Small intestine (tissue), 7 donors: ENCODE data around the gene HDDC3. TPM values are rescaled to one million over a fixed set of nuclear protein-coding genes. Genes with fewer than 3 reads are reported as not detected.

ENCODE experiments used
- DNase-seq, 2 donors: peaks; one replicate each; pipeline versions ENCODE4 v3.0.0 to v3.0.0-alpha.2; 2013
- FAIRE-seq: peaks from 2 replicates; lab custom pipeline; 2012; peaks lifted over from hg19 to GRCh38; lab: Jason Lieb, UNC
- H3K27ac ChIP-seq, 3 donors: one replicate each; pipeline ENCODE4 v1.5.1; 2013; ENCODE audit warnings: low read length in 2 of 3, mild to moderate bottlenecking in 2 of 3, control low read depth in 1 of 3, inconsistent platforms in 1 of 3, low read depth in 1 of 3, moderate library complexity in 1 of 3
- H3K27me3 ChIP-seq, 3 donors: one replicate each; pipeline ENCODE4 v1.6.1; 2013; ENCODE audit warnings: low read length in 3 of 3, inconsistent platforms in 1 of 3; ENCODE audit not compliant: control insufficient read depth in 3 of 3, insufficient read depth in 3 of 3
- H3K36me3 ChIP-seq, 3 donors: one replicate each; pipeline ENCODE4 v1.6.1; 2013; ENCODE audit warnings: low read length in 3 of 3, inconsistent platforms in 1 of 3, low read depth in 1 of 3, mild to moderate bottlenecking in 1 of 3, moderate library complexity in 1 of 3; ENCODE audit not compliant: control insufficient read depth in 3 of 3, insufficient read depth in 2 of 3
- H3K4me1 ChIP-seq, 3 donors: one replicate each; pipeline ENCODE4 v1.6.1; 2013; ENCODE audit warnings: low read length in 2 of 3, inconsistent platforms in 1 of 3, low read depth in 1 of 3, mild to moderate bottlenecking in 1 of 3, moderate library complexity in 1 of 3; ENCODE audit not compliant: control insufficient read depth in 3 of 3, insufficient read depth in 2 of 3
- H3K4me3 ChIP-seq, 3 donors: one replicate each; pipeline ENCODE4 v1.5.1; 2013; ENCODE audit warnings: low read length in 3 of 3, control low read depth in 1 of 3, inconsistent platforms in 1 of 3, low read depth in 1 of 3, mild to moderate bottlenecking in 1 of 3, moderate library complexity in 1 of 3
- H3K9me3 ChIP-seq, 2 donors: one replicate each; pipeline ENCODE4 v1.6.1; 2013; ENCODE audit warnings: low read depth in 1 of 2, low read length in 1 of 2; ENCODE audit not compliant: control insufficient read depth in 2 of 2, insufficient read depth in 1 of 2
- WGBS, 3 donors: extraction: QIAGEN DNeasy Blood & Tissue Kit; methylation state at CpG; one replicate each; pipeline ENCODE4 v1.1.7; 2013; 5-methylcytosine and 5-hydroxymethylcytosine counted together
- polyA plus RNA-seq, 4 donors: library from polyadenylated mRNA; stranded (reverse) in 3 of 4; unstranded in 1 of 4; fragments of 200-250 nt in 3 of 4; fragments of 120-200 nt in 1 of 4; gene quantifications; one replicate each; pipeline versions ENCODE4 v1.2.1 to v1.2.3, GENCODE V29; 2013
- donor health status: healthy with polysubstance abuse.
- donor health status: control.
- donor health status: control.
- donor health status: Bipolar disorder and iron deficiency.
- donor health status: healthy.

The HDDC3 gene
- polyA plus RNA-seq, 4 donors = 21.1 to 33.0 (median 27.2) TPM

GRCh38 chr15:90883976-90884718 is 48.2 kb downstream of the HDDC3 start, which contains the start of gene FES:
FES (plus strand) TSS chr15:90884504; CDS start chr15:90885046, 542 bp downstream.
- Histone ChIP-seq H3K4me1 (peaks cover 0 to 32% (median 7%) of the 10 kb centered on the region in 3 donors), H3K36me3 (peaks cover 4 to 65% (median 9%) of the 10 kb centered on the region in 3 donors), H3K27me3 (no peaks in the 10 kb centered on the region), H3K9me3 (no peaks in the 10 kb centered on the region), H3K4me3 (peak within 1 kb of the TSS; percentile 43 to 56 (median 51)), H3K27ac (peak within 1 kb of the TSS; percentile 63 to 87 (median 83))
- FAIRE-seq = no peak
- peak; percentile 36 to 77 for DNase-seq
- 4 to 12% (median 6%) methylated on average over 41 to 58 of the region's 58 CpGs for WGBS, 3 donors

- DNase-seq (peak; percentile 16 to 67), FAIRE-seq (no peak)
- H3K4me3 ChIP-seq = peak overlapping the region in 1 of 3 donors; percentile 43
- H3K27me3 ChIP-seq = no peaks in the 10 kb centered on the region
- peak overlapping the region in 2 of 3 donors; percentile 83 to 87 for H3K27ac ChIP-seq
- H3K36me3 ChIP-seq = peaks cover 6 to 67% (median 15%) of the 10 kb centered on the region in 3 donors
- 47 to 58% (median 48%) methylated on average over 7 of the region's 7 CpGs for WGBS, 3 donors
- H3K4me1 ChIP-seq = peaks cover 0 to 32% (median 7%) of the 10 kb centered on the region in 3 donors
- no peaks in the 10 kb centered on the region for H3K9me3 ChIP-seq
These were observed 48.8 kb downstream of the HDDC3 start for GRCh38 chr15:90883526-90883975.

GRCh38 chr15:90882781-90883525 is 49.4 kb downstream of the HDDC3 start:
- DNase-seq = no peak
- Histone ChIP-seq H3K36me3 (peaks cover 9 to 70% (median 16%) of the 10 kb centered on the region in 3 donors), H3K9me3 (no peaks in the 10 kb centered on the region), H3K4me3 (no peak overlapping the region), H3K4me1 (peaks cover 0 to 32% (median 7%) of the 10 kb centered on the region in 3 donors), H3K27ac (peak overlapping the region in 2 of 3 donors; percentile 83 to 87), H3K27me3 (no peaks in the 10 kb centered on the region)
- FAIRE-seq = no peak
- WGBS, 3 donors = 62 to 73% (median 62%) methylated on average over 13 of the region's 13 CpGs

GRCh38 chr15:90881978-90882721 is 50.2 kb downstream of the HDDC3 start:
- H3K27me3 ChIP-seq = no peaks in the 10 kb centered on the region
- H3K4me3 ChIP-seq = no peak overlapping the region
- H3K27ac ChIP-seq = no peak overlapping the region
- 82 to 88% (median 84%) methylated on average over 18 to 19 of the region's 19 CpGs for WGBS, 3 donors
- H3K9me3 ChIP-seq = no peaks in the 10 kb centered on the region
- FAIRE-seq (no peak), DNase-seq (no peak)
- H3K36me3 ChIP-seq = peaks cover 13 to 71% (median 20%) of the 10 kb centered on the region in 3 donors
- peaks cover 0 to 32% (median 7%) of the 10 kb centered on the region in 3 donors for H3K4me1 ChIP-seq

GRCh38 chr15:90881181-90881977 is 51.0 kb downstream of the HDDC3 start:
- FAIRE-seq = no peak
- WGBS, 3 donors = 67 to 78% (median 74%) methylated on average over 35 of the region's 35 CpGs
- peaks cover 21 to 72% (median 27%) of the 10 kb centered on the region in 3 donors for H3K36me3 ChIP-seq

GRCh38 chr15:90880381-90881145 is 51.8 kb downstream of the HDDC3 start:
- Histone ChIP-seq H3K4me1 (peaks cover 0 to 26% (median 7%) of the 10 kb centered on the region in 3 donors), H3K27me3 (no peaks in the 10 kb centered on the region), H3K4me3 (no peak overlapping the region), H3K36me3 (peaks cover 23 to 80% (median 29%) of the 10 kb centered on the region in 3 donors), H3K9me3 (no peaks in the 10 kb centered on the region), H3K27ac (no peak overlapping the region)
- DNase-seq (no peak), FAIRE-seq (no peak)
- WGBS, 3 donors = 88 to 94% (median 90%) methylated on average over 16 of the region's 16 CpGs

More at GRCh38 chr15:90881181-90881977, 51.0 kb downstream of the HDDC3 start:
- Histone ChIP-seq H3K9me3 (no peaks in the 10 kb centered on the region), H3K27me3 (no peaks in the 10 kb centered on the region), H3K4me3 (no peak overlapping the region), H3K4me1 (peaks cover 0 to 31% (median 7%) of the 10 kb centered on the region in 3 donors), H3K27ac (no peak overlapping the region)
- DNase-seq = no peak
